CD4-positive, alpha-beta T cell (primary cell): ENCODE measurements around the gene NAXE. TPM values are rescaled to one million over a fixed set of nuclear protein-coding genes. Genes with fewer than 3 reads are reported as not detected.

Experiments
- ATAC-seq: fragments of 200-7000 bp; cut with Tn5 transposase; one replicate; pipeline ENCODE4 v1.10.0; 2022; ENCODE audit warnings: mild to moderate bottlenecking; ENCODE audit not compliant: poor library complexity
- CTCF ChIA-PET: fragments of 350-600 bp; sonication (Branson Sonifier 250); formaldehyde crosslinking; loops from one replicate; lab custom pipeline; 2021; ENCODE audit warnings: antibody characterized with exemption, inconsistent platforms; lab: Charles Lee
- POLR2A ChIA-PET: fragments of 350-600 bp; sonication (Branson Sonifier 250); formaldehyde crosslinking; loops from one replicate; lab custom pipeline; 2021; ENCODE audit warnings: antibody characterized with exemption, inconsistent platforms; lab: Charles Lee
- DNase-seq, 14 experiments: peaks; one replicate each; pipeline ENCODE4 v3.0.0-alpha.2; 2013 to 2020; ENCODE audit warnings: mixed read lengths in 2 of 14
- H3K27ac ChIP-seq, 2 donors: one replicate each; pipeline versions ENCODE4 v1.5.1 to v1.7.0; 2013; ENCODE audit warnings: low read length in 2 of 2, low read depth in 1 of 2, mild to moderate bottlenecking in 1 of 2
- H3K27me3 ChIP-seq, 2 experiments: 1 replicate in 1 of 2; 2 replicates in 1 of 2; pipeline versions ENCODE4 v1.6.1 to v1.7.0; 2013; ENCODE audit warnings: low read length in 2 of 2, control low read depth in 1 of 2, mild to moderate bottlenecking in 1 of 2, moderate library complexity in 1 of 2; ENCODE audit not compliant: insufficient read depth in 2 of 2, control insufficient read depth in 1 of 2
- H3K36me3 ChIP-seq: one replicate; pipeline ENCODE4 v1.6.1; 2013; ENCODE audit warnings: low read length, control low read depth; ENCODE audit not compliant: insufficient read depth
- H3K4me1 ChIP-seq: one replicate; pipeline ENCODE4 v1.6.1; 2013; ENCODE audit warnings: low read length, control low read depth; ENCODE audit not compliant: insufficient read depth
- H3K4me3 ChIP-seq: one replicate; pipeline ENCODE4 v1.5.1; 2013; ENCODE audit warnings: mild to moderate bottlenecking, low read length, moderate library complexity
- H3K9me3 ChIP-seq, 2 experiments: 1 replicate in 1 of 2; 2 replicates in 1 of 2; pipeline versions ENCODE4 v1.6.1 to v1.7.0; 2013; ENCODE audit warnings: low read length in 2 of 2, mild to moderate bottlenecking in 2 of 2, control low read depth in 1 of 2, moderate library complexity in 1 of 2; ENCODE audit not compliant: control insufficient read depth in 1 of 2, insufficient read depth in 1 of 2
- H3K27ac Mint-ChIP-seq: one replicate; pipeline ENCODE4 v1.8.0; 2020; ENCODE audit warnings: mixed read lengths
- H3K27me3 Mint-ChIP-seq: one replicate; pipeline ENCODE4 v1.8.0; 2021; ENCODE audit warnings: mixed read lengths
- H3K36me3 Mint-ChIP-seq: one replicate; pipeline ENCODE4 v1.8.0; 2021; ENCODE audit warnings: low read depth, mixed read lengths
- H3K4me1 Mint-ChIP-seq: one replicate; pipeline ENCODE4 v1.8.0; 2021; ENCODE audit warnings: low read depth, mixed read lengths
- H3K4me3 Mint-ChIP-seq: one replicate; pipeline ENCODE4 v1.8.0; 2020; ENCODE audit warnings: mild to moderate bottlenecking, mixed read lengths
- H3K9me3 Mint-ChIP-seq: one replicate; pipeline ENCODE4 v1.8.0; 2020; ENCODE audit warnings: mixed read lengths
- CTCF ChIP-seq: fragments of 200-600 bp; IDR thresholded peaks from one replicate; pipeline ENCODE4 v1.8.0; 2022; ENCODE audit warnings: antibody characterized with exemption, mild to moderate bottlenecking
- intact Hi-C, 2 experiments: fragments of 100-400 bp; cut with DNase I in 1 of 2; cut with micrococcal nuclease in 1 of 2; formaldehyde crosslinking; loops; one replicate each; pipeline versions ENCODE4 v1.15.1 to v1.9.0; 2023 to 2025; cut with DNase I, micrococcal nuclease
- total RNA-seq, 174 experiments: library from RNA in 2 of 174; stranded (reverse) in 2 of 174; gene quantifications; one replicate each; pipeline ENCODE4 v1.2.3 and lab custom pipeline; 2021 to 2026

Gene NAXE
- total RNA-seq, 2 experiments from 2014 or later: 23.3 to 27.8 TPM

GRCh38 chr1:156571261-156571852 lies 20.2 kb upstream of the NAXE start:
- ATAC-seq (no peak), DNase-seq (no peak)
- H3K27me3 Mint-ChIP-seq: peaks cover 38% of the 10 kb centered on the region
- no peak overlapping the region for H3K4me3 Mint-ChIP-seq
- TF ChIP-seq CTCF: no peak
- no peak overlapping the region for H3K27ac Mint-ChIP-seq
- ChIA-PET CTCF (interaction anchor here (0.6 to 3.3 kb wide), 3 partner anchors 29 to 91 kb away, joined by 4 to 9 read pairs (median 6); no protein-coding TSS in a partner anchor), POLR2A (interaction anchor here (0.8 to 2.0 kb wide), 5 partner anchors 11 to 71 kb away, joined by 3 to 15 read pairs (median 6); partner anchors contain the start of genes MEF2D and NAXE)
- no peaks in the 10 kb centered on the region for H3K36me3 Mint-ChIP-seq
- Histone ChIP-seq H3K4me1 (peaks cover 12% of the 10 kb centered on the region), H3K27me3 (peaks cover 21 to 30% of the 10 kb centered on the region in 2 experiments), H3K4me3 (no peak overlapping the region), H3K36me3 (no peaks in the 10 kb centered on the region), H3K27ac (no peak overlapping the region), H3K9me3 (peaks cover 0 to 6% of the 10 kb centered on the region in 2 experiments)
- intact Hi-C loops: no loop called here
- peaks cover 17% of the 10 kb centered on the region for H3K4me1 Mint-ChIP-seq
- H3K9me3 Mint-ChIP-seq: no peaks in the 10 kb centered on the region

GRCh38 chr1:156571919-156572662 lies 19.5 kb upstream of the NAXE start, which contains the start of gene IQGAP3:
TSS of gene IQGAP3 (minus strand) at chr1:156572565. CDS start at chr1:156572529, 36 bp downstream.
- H3K9me3 ChIP-seq: peaks cover 0 to 6% of the 10 kb centered on the region in 2 experiments
- no peak for TF ChIP-seq CTCF
- H3K27ac ChIP-seq: no peak within 1 kb of the TSS
- H3K27me3 ChIP-seq: peaks cover 21 to 30% of the 10 kb centered on the region in 2 experiments
- H3K4me1 ChIP-seq: peaks cover 12% of the 10 kb centered on the region
- H3K9me3 Mint-ChIP-seq: no peaks in the 10 kb centered on the region
- H3K4me3 ChIP-seq: peak within 1 kb of the TSS; percentile 44
- no peaks in the 10 kb centered on the region for H3K36me3 Mint-ChIP-seq
- ChIA-PET POLR2A (interaction anchor here (0.8 to 2.0 kb wide), 5 partner anchors 10 to 71 kb away, joined by 3 to 15 read pairs (median 6); partner anchors contain the start of genes MEF2D and NAXE), CTCF (interaction anchor here (0.6 to 3.3 kb wide), 4 partner anchors 28 to 92 kb away, joined by 3 to 9 read pairs (median 5); no protein-coding TSS in a partner anchor)
- peaks cover 17% of the 10 kb centered on the region for H3K4me1 Mint-ChIP-seq
- DNase-seq: peak; percentile 47 to 87 (median 66)
- H3K27ac Mint-ChIP-seq: no peak within 1 kb of the TSS
- peak within 1 kb of the TSS; percentile 82 for H3K4me3 Mint-ChIP-seq
- intact Hi-C loops: no loop called here
- no peaks in the 10 kb centered on the region for H3K36me3 ChIP-seq
- peaks cover 38% of the 10 kb centered on the region for H3K27me3 Mint-ChIP-seq
- peak; percentile 95 for ATAC-seq

- Histone ChIP-seq H3K27ac (no peak overlapping the region), H3K36me3 (no peaks in the 10 kb centered on the region), H3K4me1 (peaks cover 12% of the 10 kb centered on the region), H3K27me3 (peaks cover 21 to 30% of the 10 kb centered on the region in 2 experiments), H3K4me3 (peak overlapping the region; percentile 44), H3K9me3 (peaks cover 0 to 6% of the 10 kb centered on the region in 2 experiments)
- ChIA-PET CTCF (interaction anchor here (1.1 to 3.3 kb wide), 2 partner anchors 36 to 92 kb away, joined by 3 to 9 read pairs; no protein-coding TSS in a partner anchor), POLR2A (interaction anchor here (1.4 to 2.0 kb wide), 4 partner anchors 9 to 72 kb away, joined by 4 to 15 read pairs (median 6); partner anchors contain the start of genes MEF2D and NAXE)
- ATAC-seq (no peak), DNase-seq (no peak)
- H3K27me3 Mint-ChIP-seq: peaks cover 38% of the 10 kb centered on the region
- TF ChIP-seq CTCF: no peak
- intact Hi-C loops: no loop called here
- no peaks in the 10 kb centered on the region for H3K36me3 Mint-ChIP-seq
- peaks cover 17% of the 10 kb centered on the region for H3K4me1 Mint-ChIP-seq
- peak overlapping the region; percentile 82 for H3K4me3 Mint-ChIP-seq
- no peaks in the 10 kb centered on the region for H3K9me3 Mint-ChIP-seq
- H3K27ac Mint-ChIP-seq: no peak overlapping the region
These were observed 18.9 kb upstream of the NAXE start for GRCh38 chr1:156572663-156573018.
